Panc1 (cell line): ENCODE results near the gene BAZ2B.

Source experiments
- POLR2AphosphoS5 ChIP-seq: IDR thresholded peaks from 2 replicates; pipeline ENCODE4 v1.6.1; 2012; ENCODE audit warnings: mild to moderate bottlenecking, low read depth, low read length, moderate library complexity
- SIN3A ChIP-seq: IDR thresholded peaks from 2 replicates; pipeline ENCODE4 v1.6.1; 2012; ENCODE audit warnings: low read depth, mild to moderate bottlenecking, low read length, moderate library complexity, borderline replicate concordance; ENCODE audit not compliant: insufficient read depth
- TCF7L2 ChIP-seq: IDR thresholded peaks from 2 replicates; pipeline ENCODE4 v1.6.1; 2011; ENCODE audit warnings: mild to moderate bottlenecking, low read depth, low read length, inconsistent platforms
- TF ChIP-seq, protein P1 (sequence below), 2 experiments: IDR thresholded peaks; 2 replicates each; pipeline ENCODE4 v1.6.1; 2011 to 2012; ENCODE audit warnings: low read depth in 2 of 2, control low read depth in 1 of 2, low read length in 1 of 2, mild to moderate bottlenecking in 1 of 2, moderate library complexity in 1 of 2; ENCODE audit not compliant: insufficient read depth in 1 of 2
- TF ChIP-seq, protein P2 (sequence below): fragments of 450-650 bp; IDR thresholded peaks from 2 replicates; pipeline ENCODE4 v1.5.1; 2017; ENCODE audit warnings: mild to moderate bottlenecking

DNA sequence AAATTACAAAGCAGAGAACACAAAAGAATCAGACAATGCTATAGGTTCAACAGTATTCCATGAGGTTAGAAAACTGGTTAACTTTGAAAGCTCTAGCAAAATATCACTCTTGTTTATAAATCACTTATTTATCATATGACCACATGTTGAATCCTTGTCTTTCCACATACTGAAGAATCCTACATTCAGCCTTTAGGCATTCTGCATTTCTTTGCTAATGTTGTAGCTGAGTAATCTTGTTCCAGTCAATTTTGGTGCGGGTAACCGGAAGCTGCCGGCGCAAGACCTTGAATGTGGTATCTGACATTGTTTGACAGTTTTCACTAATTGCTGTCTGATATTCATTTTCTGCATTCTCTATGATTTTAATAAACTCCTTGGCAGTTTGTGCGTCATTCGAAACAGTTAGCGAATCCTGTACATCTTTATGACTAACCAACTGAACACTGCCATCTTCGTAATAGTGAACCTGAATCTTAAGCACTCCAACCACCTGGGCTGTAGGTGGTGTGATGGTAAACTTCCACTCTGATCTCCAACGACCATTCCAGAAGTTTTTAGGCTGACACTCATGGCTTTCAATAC is 154.1 kb downstream of the BAZ2B start:
- TF ChIP-seq SIN3A (no peak), POLR2AphosphoS5 (no peak), TCF7L2 (no peak)
- TF ChIP-seq, protein P1, sequence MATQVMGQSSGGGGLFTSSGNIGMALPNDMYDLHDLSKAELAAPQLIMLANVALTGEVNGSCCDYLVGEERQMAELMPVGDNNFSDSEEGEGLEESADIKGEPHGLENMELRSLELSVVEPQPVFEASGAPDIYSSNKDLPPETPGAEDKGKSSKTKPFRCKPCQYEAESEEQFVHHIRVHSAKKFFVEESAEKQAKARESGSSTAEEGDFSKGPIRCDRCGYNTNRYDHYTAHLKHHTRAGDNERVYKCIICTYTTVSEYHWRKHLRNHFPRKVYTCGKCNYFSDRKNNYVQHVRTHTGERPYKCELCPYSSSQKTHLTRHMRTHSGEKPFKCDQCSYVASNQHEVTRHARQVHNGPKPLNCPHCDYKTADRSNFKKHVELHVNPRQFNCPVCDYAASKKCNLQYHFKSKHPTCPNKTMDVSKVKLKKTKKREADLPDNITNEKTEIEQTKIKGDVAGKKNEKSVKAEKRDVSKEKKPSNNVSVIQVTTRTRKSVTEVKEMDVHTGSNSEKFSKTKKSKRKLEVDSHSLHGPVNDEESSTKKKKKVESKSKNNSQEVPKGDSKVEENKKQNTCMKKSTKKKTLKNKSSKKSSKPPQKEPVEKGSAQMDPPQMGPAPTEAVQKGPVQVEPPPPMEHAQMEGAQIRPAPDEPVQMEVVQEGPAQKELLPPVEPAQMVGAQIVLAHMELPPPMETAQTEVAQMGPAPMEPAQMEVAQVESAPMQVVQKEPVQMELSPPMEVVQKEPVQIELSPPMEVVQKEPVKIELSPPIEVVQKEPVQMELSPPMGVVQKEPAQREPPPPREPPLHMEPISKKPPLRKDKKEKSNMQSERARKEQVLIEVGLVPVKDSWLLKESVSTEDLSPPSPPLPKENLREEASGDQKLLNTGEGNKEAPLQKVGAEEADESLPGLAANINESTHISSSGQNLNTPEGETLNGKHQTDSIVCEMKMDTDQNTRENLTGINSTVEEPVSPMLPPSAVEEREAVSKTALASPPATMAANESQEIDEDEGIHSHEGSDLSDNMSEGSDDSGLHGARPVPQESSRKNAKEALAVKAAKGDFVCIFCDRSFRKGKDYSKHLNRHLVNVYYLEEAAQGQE (IDR thresholded peaks at IDR 0.05; ENCODE audit: insufficient read depth in 1 of 2, low read depth in 2 of 2, low read length in 1 of 2), result no peak
- TF ChIP-seq, protein P2, sequence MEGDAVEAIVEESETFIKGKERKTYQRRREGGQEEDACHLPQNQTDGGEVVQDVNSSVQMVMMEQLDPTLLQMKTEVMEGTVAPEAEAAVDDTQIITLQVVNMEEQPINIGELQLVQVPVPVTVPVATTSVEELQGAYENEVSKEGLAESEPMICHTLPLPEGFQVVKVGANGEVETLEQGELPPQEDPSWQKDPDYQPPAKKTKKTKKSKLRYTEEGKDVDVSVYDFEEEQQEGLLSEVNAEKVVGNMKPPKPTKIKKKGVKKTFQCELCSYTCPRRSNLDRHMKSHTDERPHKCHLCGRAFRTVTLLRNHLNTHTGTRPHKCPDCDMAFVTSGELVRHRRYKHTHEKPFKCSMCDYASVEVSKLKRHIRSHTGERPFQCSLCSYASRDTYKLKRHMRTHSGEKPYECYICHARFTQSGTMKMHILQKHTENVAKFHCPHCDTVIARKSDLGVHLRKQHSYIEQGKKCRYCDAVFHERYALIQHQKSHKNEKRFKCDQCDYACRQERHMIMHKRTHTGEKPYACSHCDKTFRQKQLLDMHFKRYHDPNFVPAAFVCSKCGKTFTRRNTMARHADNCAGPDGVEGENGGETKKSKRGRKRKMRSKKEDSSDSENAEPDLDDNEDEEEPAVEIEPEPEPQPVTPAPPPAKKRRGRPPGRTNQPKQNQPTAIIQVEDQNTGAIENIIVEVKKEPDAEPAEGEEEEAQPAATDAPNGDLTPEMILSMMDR, result no peak
